Liver (tissue), 3 donors: Measurements from ENCODE around the gene TRAPPC2L.

Source experiments
- CTCF ChIP-seq: fragments of 150-350 bp; IDR thresholded peaks from 2 replicates; pipeline ENCODE4 v1.5.1; 2017; ENCODE audit warnings: improper control_type of control experiment, low read depth, low read length; ENCODE audit not compliant: missing input control
- EGR1 ChIP-seq, 2 donors: IDR thresholded peaks; 2 replicates each; pipeline ENCODE4 v1.6.1; 2016 to 2018; ENCODE audit warnings: antibody characterized with exemption in 2 of 2, low read depth in 2 of 2
- FOXA2 ChIP-seq: IDR thresholded peaks from 2 replicates; pipeline ENCODE4 v1.6.1; 2016; ENCODE audit warnings: antibody characterized with exemption
- JUND ChIP-seq, 2 donors: IDR thresholded peaks; 2 replicates each; pipeline ENCODE4 v1.6.1; 2016; ENCODE audit warnings: antibody characterized with exemption in 2 of 2
- MAX ChIP-seq: IDR thresholded peaks from 2 replicates; pipeline ENCODE4 v1.6.1; 2016; ENCODE audit warnings: antibody characterized with exemption
- RAD21 ChIP-seq, 2 donors: IDR thresholded peaks; 2 replicates each; pipeline ENCODE4 v1.6.1; 2016; ENCODE audit warnings: antibody characterized with exemption in 2 of 2, mild to moderate bottlenecking in 2 of 2
- YY1 ChIP-seq: IDR thresholded peaks from 2 replicates; pipeline ENCODE4 v1.6.1; 2016; ENCODE audit warnings: antibody characterized with exemption, mild to moderate bottlenecking
- ZBTB33 ChIP-seq: IDR thresholded peaks from 2 replicates; pipeline ENCODE4 v1.6.1; 2016; ENCODE audit warnings: antibody characterized with exemption
- donor health status: healthy.
- donor health status: healthy.

- TF ChIP-seq CTCF (no peak), RAD21 (IDR thresholded peaks at IDR 0.05) (no peak), YY1 (no peak), JUND (IDR thresholded peaks at IDR 0.05) (no peak), EGR1 (IDR thresholded peaks at IDR 0.05; ENCODE audit: low read depth in 2 of 2) (no peak), FOXA2 (no peak), ZBTB33 (no peak), MAX (no peak)
Measured at GRCh38 chr16:88825146-88825545, 31.8 kb upstream of the TRAPPC2L start.
